Fibroblast of skin of abdomen (primary cell): Measurements from ENCODE around the gene IPMK. TPM values are rescaled to one million over a fixed set of nuclear protein-coding genes. Genes with fewer than 3 reads are reported as not detected.

Experiments
- DNase-seq: peaks from one replicate; pipeline ENCODE4 v3.0.0-alpha.2; 2013
- polyA plus RNA-seq, 2 experiments: library from polyadenylated mRNA; unstranded; fragments of 120-200 nt; gene quantifications; one replicate each; pipeline ENCODE4 v1.2.1, GENCODE V29; 2013; ENCODE audit not compliant: insufficient read length in 2 of 2

IPMK gene
- 3.5 TPM for polyA plus RNA-seq (2013, experiment 1 of 2; ENCODE audit: insufficient read length)
- 3.4 TPM for polyA plus RNA-seq (2013, experiment 2 of 2; ENCODE audit: insufficient read length)

DNA sequence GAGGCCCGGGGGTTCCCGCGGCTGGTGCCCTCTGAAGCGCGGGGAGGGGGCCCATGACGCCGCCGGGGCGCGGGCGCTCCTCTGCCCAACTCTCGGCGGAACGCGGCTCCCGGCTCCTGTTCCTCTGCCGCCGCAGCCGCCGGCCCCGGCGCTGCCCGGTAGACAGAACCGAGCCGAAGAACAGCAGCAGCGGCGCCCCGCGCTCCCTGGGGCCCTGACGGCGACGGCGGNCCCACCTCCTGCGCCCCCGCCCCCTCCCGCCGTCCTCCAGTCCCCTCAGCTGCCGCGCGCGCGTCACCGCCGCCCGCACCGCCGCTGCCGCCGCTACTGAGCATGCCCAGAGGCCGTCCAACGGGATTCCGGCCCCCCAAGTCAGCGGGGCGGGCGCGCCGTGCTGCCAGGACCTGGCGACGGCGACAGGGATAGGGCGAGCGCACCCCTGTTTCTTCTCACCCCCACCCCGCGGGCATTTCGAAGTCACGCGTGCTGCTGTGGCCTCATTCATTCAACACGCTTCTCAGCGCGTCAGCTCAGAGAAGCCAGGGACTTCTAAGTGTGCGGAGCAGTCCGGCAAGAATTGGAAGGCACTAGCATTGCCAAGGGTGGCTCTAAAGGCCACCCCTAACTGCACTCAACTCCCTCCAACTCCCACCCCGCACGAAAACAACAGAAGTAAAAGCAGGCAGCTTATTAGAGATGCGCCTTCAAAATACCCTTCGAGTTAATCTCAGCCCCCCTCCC, at the start of gene IPMK:
Gene IPMK, minus strand, starts transcription at position 182 of the 741 bp plus-strand sequence. CDS start 283 bp downstream, outside the sequence.
- DNase-seq, result peak; percentile 89

DNA sequence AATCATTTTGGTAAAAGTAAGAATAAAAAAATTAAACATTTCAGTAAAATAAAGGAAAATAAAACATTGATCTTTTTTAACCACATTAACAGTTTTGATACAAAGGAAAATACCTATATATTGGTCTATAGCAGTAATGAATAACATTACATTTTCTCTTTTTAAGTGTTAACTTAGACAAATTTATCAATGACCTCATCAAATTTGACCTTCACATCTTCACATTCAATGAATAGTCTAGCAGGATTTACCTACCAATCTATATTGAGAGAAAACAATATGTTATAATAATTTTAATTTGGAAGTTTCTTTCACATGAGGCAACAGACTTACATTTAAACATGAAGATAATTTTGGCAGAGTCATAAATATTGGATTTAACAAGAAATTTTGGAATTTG, 49.2 kb upstream of the IPMK start:
- DNase-seq, result no peak

GRCh38 chr10:58311026-58311425, 43.3 kb upstream of the IPMK start:
- DNase-seq, result peak; percentile 2

- no peak for DNase-seq
Observed at GRCh38 chr10:58307676-58308075, 40.0 kb upstream of the IPMK start.

GRCh38 chr10:58305821-58306220, 38.1 kb upstream of the IPMK start:
- DNase-seq, result no peak

DNA sequence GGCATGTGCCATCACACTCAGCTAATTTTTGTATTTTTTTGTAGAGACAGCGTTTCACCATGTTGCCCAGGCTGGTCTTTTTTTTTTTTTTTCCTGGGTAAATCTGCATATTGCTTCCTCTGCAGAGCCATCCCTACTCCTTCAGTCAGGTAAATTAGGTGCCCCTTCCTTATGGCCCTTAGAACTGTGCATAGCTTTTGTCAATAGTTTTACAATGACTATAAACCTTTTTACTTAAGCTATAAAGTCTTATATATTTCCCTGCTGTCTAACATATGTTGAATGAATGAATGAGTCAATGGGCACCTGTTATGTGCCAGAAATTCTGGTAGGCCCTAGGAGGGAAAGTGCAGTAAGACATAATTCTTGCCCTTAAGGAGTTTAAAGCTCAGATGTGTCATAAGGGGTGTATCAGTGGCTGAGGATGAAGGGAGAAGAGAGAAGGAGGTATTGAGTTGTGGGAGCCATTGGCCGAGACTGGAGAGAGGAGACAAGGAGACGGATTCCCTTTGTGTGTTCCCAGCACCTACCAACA, 36.5 kb upstream of the IPMK start:
- DNase-seq, result no peak

- no peak for DNase-seq
Observed at GRCh38 chr10:58302254-58302653, 34.6 kb upstream of the IPMK start.

- DNase-seq, result no peak
Observed at GRCh38 chr10:58300676-58301075, 33.0 kb upstream of the IPMK start.

DNA sequence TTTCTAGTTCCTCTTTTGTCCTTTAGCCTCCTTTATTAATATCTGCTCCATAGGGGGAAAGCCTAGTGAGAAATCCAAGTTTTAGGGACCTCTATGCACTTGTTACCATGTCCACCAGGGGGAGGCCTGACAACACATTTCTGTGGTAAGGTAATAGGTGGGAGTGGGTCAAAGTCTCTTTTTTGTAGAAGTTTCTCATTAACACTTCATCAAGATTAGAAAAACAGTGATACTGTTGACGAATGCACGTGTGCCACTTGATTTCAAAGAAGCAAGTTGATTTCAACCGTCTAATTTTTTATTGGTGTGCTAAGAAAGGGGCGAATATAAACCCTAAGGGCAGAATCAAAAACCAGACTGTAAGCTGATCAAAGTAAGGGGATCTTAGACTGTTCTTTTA, 31.9 kb upstream of the IPMK start:
- DNase-seq, result peak; percentile 42

DNA sequence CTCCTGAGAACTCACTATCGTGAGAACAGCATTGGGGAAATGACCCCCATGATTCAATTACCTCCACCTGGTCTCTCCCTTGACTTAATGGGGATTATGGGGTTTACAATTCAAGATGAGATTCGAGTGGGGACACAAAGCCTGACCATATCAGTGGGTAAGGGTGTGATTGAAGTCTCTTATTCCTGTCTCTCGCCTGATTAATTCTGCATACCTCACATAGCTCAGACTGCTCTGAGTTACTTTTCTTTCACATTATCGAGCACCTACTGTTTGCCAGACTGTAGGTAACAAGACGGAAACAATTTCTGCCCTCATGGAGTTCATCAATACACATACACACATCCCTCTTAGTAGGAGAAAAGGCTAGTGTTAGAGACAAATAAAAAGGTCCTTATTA, 26.3 kb upstream of the IPMK start:
- no peak for DNase-seq

- DNase-seq, result peak; percentile 56
Observed at GRCh38 chr10:58291538-58292174, 24.0 kb upstream of the IPMK start.

GRCh38 chr10:58282615-58283014, 14.9 kb upstream of the IPMK start:
- DNase-seq, result no peak

DNA sequence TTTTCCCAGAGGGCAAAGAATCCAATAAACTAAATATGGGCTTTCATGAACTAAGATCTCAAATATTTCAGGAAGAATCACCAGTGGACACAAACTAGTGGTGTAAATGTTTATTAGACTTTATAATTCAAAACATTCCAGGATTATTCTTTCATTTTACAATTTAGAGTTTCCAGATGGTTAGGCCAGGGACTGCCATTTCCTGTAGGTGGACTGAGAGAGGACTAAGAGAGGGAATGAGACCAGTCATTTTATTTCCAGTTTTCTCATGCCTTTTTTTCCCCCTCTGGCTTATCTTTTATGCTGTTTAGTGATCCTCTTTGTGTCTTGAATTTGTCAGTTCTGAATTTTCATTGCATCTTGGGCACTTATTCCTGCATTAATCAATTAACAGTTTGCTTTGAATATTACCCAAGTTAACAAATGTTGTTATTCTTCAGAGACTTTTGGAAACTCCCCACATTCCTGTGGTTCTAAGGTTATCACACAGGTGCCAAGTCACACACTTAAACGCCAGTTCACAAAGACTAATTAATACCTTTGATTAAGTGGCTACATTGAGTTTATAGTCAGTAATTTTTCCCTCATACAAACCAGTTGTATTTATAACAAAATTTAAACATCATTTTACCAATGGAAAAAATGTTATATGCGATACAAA, 13.5 kb upstream of the IPMK start:
- DNase-seq, result no peak

- peak; percentile 18 for DNase-seq
Observed at GRCh38 chr10:58280477-58280876, 12.8 kb upstream of the IPMK start.

GRCh38 chr10:58278962-58279307, 11.2 kb upstream of the IPMK start:
- no peak for DNase-seq

DNA sequence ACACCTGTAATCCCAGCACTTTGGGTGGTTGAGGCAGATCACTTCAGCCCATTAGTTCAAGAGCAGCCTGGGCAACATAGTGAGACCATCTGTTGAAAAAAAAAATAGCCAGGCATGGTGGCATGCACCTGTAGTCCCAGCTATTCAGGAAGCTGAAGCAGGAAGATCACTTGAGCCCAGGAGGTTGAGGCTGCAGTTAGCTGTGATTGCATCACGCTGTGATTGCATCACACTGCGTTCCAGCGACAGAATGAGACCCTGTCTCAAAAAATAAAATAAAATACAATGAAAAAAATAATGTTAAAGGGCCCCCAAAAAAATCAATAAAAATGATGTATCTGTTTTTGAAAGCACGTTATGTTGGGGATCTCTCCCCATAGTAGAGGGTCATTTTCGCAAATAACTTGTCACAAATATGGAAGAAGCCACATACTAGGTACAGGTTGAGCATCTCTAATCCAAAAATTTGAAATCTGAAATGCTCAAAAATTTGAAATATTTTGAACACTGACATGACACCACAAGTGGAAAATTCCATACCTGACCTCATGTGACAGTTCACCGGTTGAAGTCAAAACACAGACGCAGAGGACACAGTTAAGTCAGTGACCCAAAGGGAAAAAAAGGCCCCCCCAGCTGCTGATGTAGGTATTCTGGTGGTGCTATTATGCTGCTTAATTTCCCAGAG, 10.7 kb upstream of the IPMK start:
- no peak for DNase-seq

DNA sequence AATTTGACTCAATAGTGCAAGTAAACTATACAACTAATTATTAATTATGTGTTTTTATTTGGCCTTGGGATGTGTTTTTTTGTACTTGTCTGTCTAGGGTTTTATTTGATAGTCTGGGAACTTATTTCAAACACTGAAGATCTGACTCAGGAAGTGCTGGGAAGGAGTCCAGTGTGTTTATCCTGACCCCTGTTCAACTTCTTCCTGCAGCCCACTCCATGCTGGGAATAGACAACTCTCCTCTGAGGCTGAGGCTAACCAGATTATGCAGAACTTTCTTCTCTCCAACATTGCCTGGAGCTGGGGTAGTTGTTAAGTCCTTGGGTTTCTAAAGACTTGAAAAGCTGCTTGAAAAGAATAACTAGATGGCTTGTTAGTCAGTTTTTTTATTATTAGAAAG, 8.2 kb upstream of the IPMK start:
- DNase-seq, result peak; percentile 10

DNA sequence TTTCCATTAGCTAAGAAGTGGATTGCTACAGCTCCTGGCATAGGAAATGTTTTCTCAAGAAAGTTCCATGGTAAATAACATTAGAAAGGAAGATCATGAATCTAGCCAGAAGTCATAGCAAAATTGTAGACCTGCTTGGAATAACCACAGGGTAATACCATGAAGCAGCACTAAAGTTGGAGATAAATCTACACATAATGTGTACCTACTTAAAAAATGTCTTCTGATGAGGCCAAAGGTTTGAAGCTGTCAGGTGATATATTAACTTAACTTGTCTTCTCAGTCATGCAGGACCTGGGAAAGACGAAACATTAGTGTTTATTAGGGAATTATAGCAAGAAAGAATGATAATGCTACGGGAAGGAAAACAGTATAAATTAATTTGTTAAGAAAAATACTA, 7.6 kb upstream of the IPMK start:
- DNase-seq, result no peak

DNA sequence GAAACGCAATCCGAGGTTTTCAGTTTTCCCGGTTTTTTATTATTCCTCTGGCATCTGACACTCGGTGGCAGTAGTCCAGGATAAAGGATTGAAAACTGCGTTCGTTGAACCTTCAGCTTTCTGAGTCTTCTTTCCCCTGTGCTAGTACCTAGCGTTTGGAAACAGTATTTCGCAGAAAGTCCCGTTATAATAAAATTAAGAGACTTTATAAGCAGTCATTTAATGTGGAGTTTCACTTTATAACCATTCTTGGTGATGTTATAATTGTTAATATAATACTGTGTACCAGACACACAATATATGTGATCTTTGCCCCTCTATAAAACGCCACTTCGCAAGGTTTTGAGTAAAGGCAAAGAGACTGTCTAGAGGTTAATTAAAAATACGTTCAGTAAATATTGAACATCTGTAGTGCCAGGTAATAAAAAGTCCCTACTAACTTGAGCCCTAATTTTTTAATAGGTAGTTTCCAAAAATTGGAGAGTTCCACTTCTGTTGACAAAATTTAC, 2.1 kb upstream of the IPMK start:
- no peak for DNase-seq

DNA sequence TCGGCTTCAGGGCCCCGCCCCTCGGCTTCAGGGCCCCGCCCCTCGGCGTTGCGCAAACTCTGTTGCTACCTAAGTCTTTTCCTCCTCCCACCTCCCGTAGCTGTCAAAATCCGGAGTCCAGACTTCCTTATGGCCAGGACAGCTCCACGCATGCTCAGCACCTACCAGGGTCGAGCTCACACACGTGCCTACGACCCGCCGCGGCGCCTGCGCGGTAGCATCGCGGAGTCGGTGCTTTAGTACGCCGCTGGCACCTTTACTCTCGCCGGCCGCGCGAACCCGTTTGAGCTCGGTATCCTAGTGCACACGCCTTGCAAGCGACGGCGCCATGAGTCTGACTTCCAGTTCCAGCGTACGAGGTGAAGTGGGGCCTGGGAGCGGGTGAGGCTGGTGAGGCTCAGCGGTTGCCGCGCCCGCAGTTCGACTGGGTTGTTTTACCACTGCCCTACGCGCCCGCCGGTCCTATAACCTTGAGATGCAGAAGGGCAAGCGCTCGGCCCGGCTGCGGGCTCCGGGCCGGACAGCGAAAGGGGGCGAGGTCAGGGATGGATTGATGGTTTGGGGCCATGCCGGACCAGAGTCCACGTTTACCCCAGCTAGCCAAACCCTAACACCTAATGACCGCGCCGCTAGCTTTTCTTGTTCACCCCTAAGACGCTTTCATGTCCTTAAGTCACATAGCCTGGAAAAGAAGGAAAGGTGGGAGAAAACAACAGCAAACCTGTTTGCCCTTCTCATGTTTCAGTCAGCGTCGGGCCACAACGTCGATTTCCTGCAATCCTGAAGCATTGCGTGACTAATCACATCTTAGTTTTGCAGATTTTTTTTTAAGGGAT, 1.5 kb upstream of the IPMK start, which contains the start of gene CISD1:
Gene CISD1, plus strand, starts transcription at position 217 of the 836 bp plus-strand sequence. Its CDS starts 112 bp downstream, at position 329.
- peak; percentile 100 for DNase-seq

- DNase-seq, result no peak
Observed at GRCh38 chr10:58268454-58268945, 806 bp upstream of the IPMK start.
